Measurements from ENCODE around the gene TREML1.
"Not testable (repeated sequence)": the region's sequence is repeated elsewhere in the genome, so short reads cannot be mapped to it uniquely, and the experiment has no call there.

TREML1 gene

GRCh38 chr6:41153992-41154625, at the start of gene TREML1:
TSS of gene TREML1 (minus strand) at chr6:41154347. CDS start at chr6:41154288, 59 bp downstream.
- DNase-seq (ENCODE audit: low read depth) = no peak

GRCh38 chr6:41201764-41202173, 47.6 kb upstream of the TREML1 start:
- no peak for DNase-seq (ENCODE audit: low read depth)

GRCh38 chr6:41200901-41201763, 47.0 kb upstream of the TREML1 start, which contains the start of gene TREML2:
TSS of gene TREML2 (minus strand) at chr6:41201149. CDS start at chr6:41201008, 141 bp downstream.
- DNase-seq (ENCODE audit: low read depth) = no peak

GRCh38 chr6:41200296-41200900, 46.3 kb upstream of the TREML1 start:
- DNase-seq (ENCODE audit: low read depth) = no peak

- DNase-seq (ENCODE audit: low read depth) = no peak
These were observed 45.6 kb upstream of the TREML1 start for GRCh38 chr6:41199552-41200246.

GRCh38 chr6:41197234-41197633, 43.1 kb upstream of the TREML1 start:
- DNase-seq (ENCODE audit: low read depth) = no peak

GRCh38 chr6:41194386-41194785, 40.2 kb upstream of the TREML1 start:
- DNase-seq (ENCODE audit: low read depth) = no peak

- DNase-seq (ENCODE audit: low read depth) = no peak
These were observed 39.7 kb upstream of the TREML1 start for GRCh38 chr6:41193884-41194283.

- no peak for DNase-seq (ENCODE audit: low read depth)
These were observed 39.1 kb upstream of the TREML1 start for GRCh38 chr6:41193171-41193734.

GRCh38 chr6:41191569-41191968, 37.4 kb upstream of the TREML1 start:
- DNase-seq (ENCODE audit: low read depth) = no peak

- DNase-seq (ENCODE audit: low read depth) = no peak
These were observed 36.6 kb upstream of the TREML1 start for GRCh38 chr6:41190791-41191190.

- DNase-seq (ENCODE audit: low read depth) = no peak
These were observed 35.8 kb upstream of the TREML1 start for GRCh38 chr6:41189967-41190366.

GRCh38 chr6:41189046-41189445, 34.9 kb upstream of the TREML1 start:
- not testable (repeated sequence) for DNase-seq (ENCODE audit: low read depth)

- DNase-seq (ENCODE audit: low read depth) = no peak
These were observed 34.1 kb upstream of the TREML1 start for GRCh38 chr6:41187924-41188886.

- no peak for DNase-seq (ENCODE audit: low read depth)
These were observed 31.9 kb upstream of the TREML1 start for GRCh38 chr6:41186031-41186562.

GRCh38 chr6:41184761-41185160, 30.6 kb upstream of the TREML1 start:
- DNase-seq (ENCODE audit: low read depth) = no peak

GRCh38 chr6:41182069-41183034, 28.2 kb upstream of the TREML1 start:
- DNase-seq (ENCODE audit: low read depth) = peak; percentile 55

GRCh38 chr6:41181566-41181965, 27.4 kb upstream of the TREML1 start:
- DNase-seq (ENCODE audit: low read depth) = no peak

GRCh38 chr6:41179163-41179562, 25.0 kb upstream of the TREML1 start:
- no peak for DNase-seq (ENCODE audit: low read depth)

Measured in fibroblast of gingiva (primary cell).